Measurements from ENCODE around the gene MCF2L.

Gene MCF2L

GRCh38 chr13:112953591-112954487 lies 15.2 kb upstream of the MCF2L start:
- H3K4me3 ChIP-seq (ENCODE audit: low read depth, low read length), result no peak overlapping the region

GRCh38 chr13:112954488-112955270 lies 14.3 kb upstream of the MCF2L start:
- TF ChIP-seq, protein P1, sequence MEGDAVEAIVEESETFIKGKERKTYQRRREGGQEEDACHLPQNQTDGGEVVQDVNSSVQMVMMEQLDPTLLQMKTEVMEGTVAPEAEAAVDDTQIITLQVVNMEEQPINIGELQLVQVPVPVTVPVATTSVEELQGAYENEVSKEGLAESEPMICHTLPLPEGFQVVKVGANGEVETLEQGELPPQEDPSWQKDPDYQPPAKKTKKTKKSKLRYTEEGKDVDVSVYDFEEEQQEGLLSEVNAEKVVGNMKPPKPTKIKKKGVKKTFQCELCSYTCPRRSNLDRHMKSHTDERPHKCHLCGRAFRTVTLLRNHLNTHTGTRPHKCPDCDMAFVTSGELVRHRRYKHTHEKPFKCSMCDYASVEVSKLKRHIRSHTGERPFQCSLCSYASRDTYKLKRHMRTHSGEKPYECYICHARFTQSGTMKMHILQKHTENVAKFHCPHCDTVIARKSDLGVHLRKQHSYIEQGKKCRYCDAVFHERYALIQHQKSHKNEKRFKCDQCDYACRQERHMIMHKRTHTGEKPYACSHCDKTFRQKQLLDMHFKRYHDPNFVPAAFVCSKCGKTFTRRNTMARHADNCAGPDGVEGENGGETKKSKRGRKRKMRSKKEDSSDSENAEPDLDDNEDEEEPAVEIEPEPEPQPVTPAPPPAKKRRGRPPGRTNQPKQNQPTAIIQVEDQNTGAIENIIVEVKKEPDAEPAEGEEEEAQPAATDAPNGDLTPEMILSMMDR (IDR thresholded peaks at IDR 0.05; ENCODE audit: low read depth, low read length), result no peak
- no peak for DNase-seq (ENCODE audit: low read depth, low spot score)
- in situ Hi-C loops (cut with HindIII; ENCODE audit: low sequenced_read_pairs), result no loop called here
- H3K4me3 ChIP-seq (ENCODE audit: low read depth, low read length), result no peak overlapping the region

More at GRCh38 chr13:112953591-112954487, 15.2 kb upstream of the MCF2L start:
- no peak for DNase-seq (ENCODE audit: low read depth, low spot score)
- TF ChIP-seq, protein P1 (IDR thresholded peaks at IDR 0.05; ENCODE audit: low read depth, low read length), result no peak
- in situ Hi-C loops (cut with HindIII; ENCODE audit: low sequenced_read_pairs), result no loop called here

GRCh38 chr13:112955271-112955937 lies 13.6 kb upstream of the MCF2L start:
- DNase-seq (ENCODE audit: low read depth, low spot score), result no peak
- in situ Hi-C loops (cut with HindIII; ENCODE audit: low sequenced_read_pairs), result no loop called here
- H3K4me3 ChIP-seq (ENCODE audit: low read depth, low read length), result no peak overlapping the region
- TF ChIP-seq, protein P1 (IDR thresholded peaks at IDR 0.05; ENCODE audit: low read depth, low read length), result no peak

DNA sequence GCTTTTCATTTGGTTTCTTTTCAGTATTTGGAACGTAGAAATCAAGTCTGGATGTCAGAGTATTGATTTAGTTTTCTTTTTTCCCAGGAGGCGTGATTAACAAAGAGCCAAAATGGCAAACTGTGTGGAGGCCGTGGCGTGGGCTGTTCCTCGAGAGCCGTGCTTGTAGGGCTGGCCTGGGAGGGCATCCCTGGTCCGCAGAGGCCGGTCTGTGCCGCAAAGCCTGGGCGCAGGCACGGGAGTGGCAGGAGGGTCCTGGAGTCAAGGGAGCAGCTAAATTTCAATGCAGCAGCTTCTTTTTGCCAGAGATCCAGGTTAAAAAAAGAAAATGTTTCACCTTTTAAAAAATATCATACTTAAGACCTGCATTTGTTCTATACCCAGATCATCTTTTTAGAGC lies 13.1 kb upstream of the MCF2L start:
- TF ChIP-seq, protein P1 (IDR thresholded peaks at IDR 0.05; ENCODE audit: low read depth, low read length), result no peak
- no peak for DNase-seq (ENCODE audit: low read depth, low spot score)
- no peak overlapping the region for H3K4me3 ChIP-seq (ENCODE audit: low read depth, low read length)
- in situ Hi-C loops (cut with HindIII; ENCODE audit: low sequenced_read_pairs), result no loop called here

DNA sequence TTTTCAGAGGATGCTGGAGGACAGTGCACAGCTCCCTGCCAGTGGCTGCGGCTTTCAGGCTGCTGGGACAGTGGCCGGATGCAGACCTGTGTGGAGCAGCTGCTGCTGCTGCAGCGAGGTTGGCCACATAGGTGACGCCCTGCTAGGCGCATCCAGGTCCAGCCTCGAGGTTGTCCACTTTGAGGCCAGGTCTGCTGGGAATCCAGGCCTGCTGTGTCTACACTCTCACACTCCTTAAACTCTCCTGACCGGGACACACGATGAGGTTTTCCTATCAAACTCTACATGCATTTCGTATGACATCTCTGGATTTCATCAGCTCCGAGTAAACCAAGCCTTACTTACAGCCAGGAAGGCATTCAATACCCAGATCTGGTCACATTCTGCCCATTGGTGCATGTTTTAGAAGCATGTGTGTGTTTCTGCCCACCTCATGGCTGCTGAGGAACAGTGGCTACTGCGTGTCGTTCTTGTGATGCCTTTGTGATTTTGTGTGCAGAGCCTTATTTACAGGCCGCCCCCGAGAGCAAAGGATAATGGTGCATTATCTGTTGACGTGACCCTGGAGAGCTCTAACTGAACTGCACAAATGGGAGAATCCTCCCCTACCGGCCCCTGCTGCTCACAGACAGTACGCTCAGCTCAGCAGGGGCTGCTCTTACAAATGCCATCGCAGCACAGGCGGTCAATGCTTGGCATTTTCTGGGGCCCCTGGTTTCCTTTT lies 12.3 kb upstream of the MCF2L start:
- TF ChIP-seq, protein P1 (IDR thresholded peaks at IDR 0.05; ENCODE audit: low read depth, low read length), result no peak
- no peak overlapping the region for H3K4me3 ChIP-seq (ENCODE audit: low read depth, low read length)
- no peak for DNase-seq (ENCODE audit: low read depth, low spot score)
- in situ Hi-C loops (cut with HindIII; ENCODE audit: low sequenced_read_pairs), result no loop called here

GRCh38 chr13:112957295-112957677 lies 11.7 kb upstream of the MCF2L start:
- TF ChIP-seq, protein P1 (IDR thresholded peaks at IDR 0.05; ENCODE audit: low read depth, low read length), result no peak
- no peak overlapping the region for H3K4me3 ChIP-seq (ENCODE audit: low read depth, low read length)
- DNase-seq (ENCODE audit: low read depth, low spot score), result no peak
- in situ Hi-C loops (cut with HindIII; ENCODE audit: low sequenced_read_pairs), result no loop called here

Data from astrocyte of the spinal cord (primary cell).